Endometrium (tissue), 2 donors: Measurements from ENCODE around the gene ZNF202.

Source experiments
- FAIRE-seq: peaks from 2 replicates; lab custom pipeline; 2012; peaks lifted over from hg19 to GRCh38; lab: Jason Lieb, UNC
- donor health status: control.
- donor health status: control.

Gene ZNF202

DNA sequence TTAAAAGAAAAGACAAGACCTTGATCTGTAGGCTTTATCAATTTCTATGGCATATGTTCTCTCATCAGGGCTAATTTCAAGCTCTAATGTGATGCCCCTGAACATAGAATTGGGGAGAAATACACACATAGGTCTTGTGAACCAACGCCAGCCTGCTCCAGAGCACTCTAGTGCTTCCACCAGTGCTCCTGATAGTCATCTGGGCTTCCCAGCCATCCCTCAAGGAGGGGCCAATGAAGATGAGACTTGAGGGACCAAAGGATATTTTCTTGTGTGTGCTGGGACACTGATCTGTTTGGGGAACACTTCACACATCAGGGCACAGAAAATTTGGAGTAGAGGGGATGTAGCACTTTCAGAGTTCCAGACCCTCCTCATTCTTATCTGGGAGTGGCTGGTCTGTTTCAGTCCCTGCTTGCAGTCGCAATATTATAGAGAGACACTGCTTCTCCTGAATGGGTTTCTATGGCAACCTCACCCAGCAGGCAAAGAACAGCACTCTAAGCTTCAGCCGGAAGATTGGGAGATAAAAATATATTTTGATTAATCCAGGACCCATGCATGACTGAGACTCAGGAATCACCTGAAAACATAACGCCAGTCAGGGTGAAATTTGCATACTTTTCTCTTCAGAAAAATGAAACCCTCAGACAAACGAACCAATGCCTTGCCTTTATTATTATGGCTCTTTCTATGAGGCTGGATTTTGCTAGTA, 58.6 kb downstream of the ZNF202 start:
- no peak for FAIRE-seq

GRCh38 chr11:123681030-123681429, 60.4 kb downstream of the ZNF202 start:
- no peak for FAIRE-seq

DNA sequence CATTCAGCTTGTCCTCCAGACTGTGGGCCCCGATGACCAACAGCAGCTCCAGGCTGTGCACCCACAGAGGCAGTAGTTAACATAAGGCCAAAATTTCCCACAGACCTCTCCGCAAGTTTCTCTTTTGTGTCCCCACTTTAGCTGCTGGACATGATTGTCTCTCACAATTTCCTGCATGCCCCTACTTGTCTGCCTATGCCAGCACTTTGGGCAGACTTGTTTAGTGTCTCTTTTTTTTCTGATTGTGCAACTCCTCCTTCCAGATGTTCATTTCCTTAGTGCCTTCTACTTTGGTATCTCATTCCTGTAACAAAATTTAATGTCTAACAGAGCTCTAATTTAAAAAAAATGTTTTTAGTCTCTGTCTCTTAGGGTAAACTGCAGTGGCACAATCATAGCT, 63.2 kb downstream of the ZNF202 start:
- FAIRE-seq, result no peak

DNA sequence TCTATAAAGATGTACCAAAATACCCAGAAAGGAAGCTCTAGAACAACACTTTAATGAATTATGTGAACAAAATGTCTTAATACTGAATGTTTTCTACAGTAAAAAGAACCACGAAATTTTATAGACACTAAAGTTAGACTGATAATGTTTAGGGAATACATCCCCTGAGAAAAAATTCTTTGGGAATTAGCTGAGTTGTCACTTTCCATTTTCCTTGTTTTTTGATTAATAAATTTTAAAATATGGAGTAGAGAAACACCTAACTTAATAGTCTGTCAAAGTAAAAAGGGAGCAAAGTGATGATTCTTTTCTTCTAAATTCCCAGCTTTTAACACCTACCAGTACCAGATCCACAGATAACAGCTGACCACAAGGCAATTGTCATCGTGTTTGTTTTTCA, 64.0 kb downstream of the ZNF202 start:
- no peak for FAIRE-seq

DNA sequence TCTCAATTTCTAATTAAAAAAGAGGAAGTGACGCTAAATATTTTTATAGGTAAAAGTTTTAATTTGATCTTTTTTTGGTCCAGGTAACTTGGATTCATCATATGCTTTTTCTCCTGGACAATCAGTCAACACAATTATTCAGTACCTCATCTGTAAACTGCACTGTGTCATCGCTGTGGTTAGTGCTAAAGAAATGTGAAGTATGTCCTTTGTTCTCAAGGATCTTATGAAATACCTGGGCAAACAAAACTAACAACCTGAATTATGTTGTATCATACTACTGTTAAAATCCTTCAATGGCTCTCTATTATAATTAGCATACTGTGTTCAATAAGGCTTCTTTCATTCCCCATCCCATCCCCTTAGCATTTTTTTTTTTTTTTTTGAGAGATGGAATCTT, 67.2 kb downstream of the ZNF202 start:
- FAIRE-seq, result no peak
